HG03045 (cell line): ENCODE results near the gene NUDT8.
"Not testable (repeated sequence)": the region's sequence is repeated elsewhere in the genome, so short reads cannot be mapped to it uniquely, and the experiment has no call there.

ENCODE experiments used
- ATAC-seq: cut with Tn5 transposase; IDR thresholded peaks from one replicate; pipeline ENCODE4 v1.9.1; 2021; ENCODE audit warnings: mild to moderate bottlenecking, moderate library complexity; ENCODE audit not compliant: unreplicated experiment

NUDT8 gene

DNA sequence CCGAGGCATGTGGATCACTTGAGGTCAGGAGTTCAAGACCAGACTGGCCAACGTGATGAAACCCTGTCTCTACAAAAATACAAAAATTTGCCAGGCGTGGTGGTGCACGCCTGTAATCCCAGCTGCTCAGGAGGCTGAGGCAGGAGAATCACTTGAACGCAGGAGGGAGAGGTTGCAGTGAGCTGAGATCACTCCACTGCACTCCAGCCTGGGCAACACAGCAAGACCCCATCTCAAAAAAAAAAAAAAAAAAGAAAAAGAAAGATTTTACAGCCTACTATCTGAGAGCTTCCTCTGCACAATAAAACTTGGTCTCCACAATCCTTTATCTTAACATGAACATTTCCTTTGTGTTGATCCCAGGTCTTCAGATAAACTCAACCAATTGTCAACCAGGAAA lies 31.0 kb upstream of the NUDT8 start:
- not testable (repeated sequence) for ATAC-seq

DNA sequence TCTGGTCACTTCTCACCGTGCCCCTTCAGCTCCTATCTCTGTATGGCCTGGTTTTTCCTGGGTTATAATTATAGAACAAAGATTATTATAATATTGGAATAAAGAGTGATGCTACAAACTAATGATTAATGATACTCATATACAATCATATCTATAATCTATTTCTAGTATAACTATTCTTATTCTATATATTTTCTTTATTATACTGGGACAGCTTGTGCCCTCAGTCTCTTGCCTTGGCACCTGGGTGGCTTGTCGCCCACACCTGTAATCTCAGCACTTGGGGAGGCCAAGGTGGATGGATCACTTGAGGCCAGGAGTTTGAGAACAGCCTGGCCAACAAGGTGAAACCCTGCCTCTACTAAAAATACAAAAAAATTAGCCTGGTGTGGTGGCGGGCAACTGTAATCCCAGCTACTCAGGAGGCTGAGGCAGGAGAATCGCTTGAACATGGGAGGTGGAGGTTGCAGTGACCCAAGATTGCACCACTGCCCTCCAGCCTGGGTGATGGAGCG lies 30.0 kb upstream of the NUDT8 start:
- ATAC-seq: not testable (repeated sequence)

DNA sequence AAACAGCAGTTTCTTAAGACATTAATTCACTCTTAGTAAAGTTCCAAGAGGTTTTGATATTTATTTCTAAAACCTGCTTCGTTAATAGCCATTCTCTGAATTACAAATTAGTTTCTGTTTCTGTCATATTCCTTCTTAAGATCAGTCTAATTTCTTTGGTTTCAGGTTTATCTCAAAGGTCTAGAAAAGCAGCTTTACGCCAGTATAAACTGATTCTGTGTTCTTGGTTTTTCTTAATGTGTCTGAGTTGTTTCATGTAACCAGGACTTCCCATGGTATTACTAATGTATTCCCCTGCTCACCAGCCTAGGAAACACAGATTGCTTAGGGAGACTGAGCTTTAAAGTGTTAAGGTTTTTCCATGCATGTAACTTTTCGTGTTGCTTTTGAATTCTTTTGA lies 27.6 kb upstream of the NUDT8 start:
- no peak for ATAC-seq

DNA sequence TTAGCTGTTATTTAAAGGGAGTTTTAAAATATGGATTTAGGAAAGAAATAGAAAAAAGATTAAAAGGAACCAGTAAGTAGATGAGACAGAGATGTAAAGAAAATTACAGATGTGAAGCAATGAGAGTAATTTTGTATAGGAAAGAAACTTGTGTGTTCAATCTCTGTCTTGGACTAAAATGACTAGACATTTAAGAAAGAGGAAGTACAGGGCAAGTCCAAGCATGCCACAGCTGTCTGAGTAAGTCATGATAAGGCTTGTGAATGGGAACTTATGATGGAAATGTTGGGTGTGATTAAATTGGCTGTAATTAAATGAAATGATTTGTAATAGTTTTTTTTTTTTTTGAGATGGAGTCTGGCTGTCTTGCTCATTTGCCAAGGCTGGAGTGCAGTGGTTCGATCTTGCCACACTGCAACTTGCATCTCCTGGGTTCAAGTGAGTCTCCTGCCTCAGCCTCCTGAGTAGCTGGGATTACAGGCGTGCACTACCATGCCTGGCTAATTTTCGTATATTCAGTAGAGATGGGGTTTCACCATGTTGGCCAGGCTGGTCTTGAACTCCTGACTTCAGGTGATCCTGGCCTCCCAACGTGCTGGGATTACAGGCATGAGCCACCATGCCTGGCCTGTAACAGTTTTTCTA lies 26.7 kb upstream of the NUDT8 start:
- no peak for ATAC-seq

DNA sequence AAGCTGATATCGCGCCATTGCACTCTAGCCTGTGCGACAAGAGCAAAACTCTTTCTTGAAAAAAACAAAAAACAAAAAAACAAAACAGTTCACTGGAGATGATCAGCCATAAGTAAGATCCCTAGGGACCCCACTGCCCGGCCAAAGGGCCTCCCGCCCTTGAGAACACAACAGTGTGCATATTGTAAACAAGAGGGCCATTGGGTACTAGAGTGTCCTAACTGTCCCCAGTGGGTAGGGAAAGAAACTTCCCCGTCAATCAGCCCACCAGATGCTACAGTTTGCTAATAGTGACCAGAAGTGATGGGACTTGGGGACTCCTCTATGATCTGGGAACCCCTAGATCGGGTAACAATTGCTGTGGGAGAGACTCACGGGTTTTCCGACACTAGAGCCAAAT lies 24.5 kb upstream of the NUDT8 start:
- no peak for ATAC-seq

DNA sequence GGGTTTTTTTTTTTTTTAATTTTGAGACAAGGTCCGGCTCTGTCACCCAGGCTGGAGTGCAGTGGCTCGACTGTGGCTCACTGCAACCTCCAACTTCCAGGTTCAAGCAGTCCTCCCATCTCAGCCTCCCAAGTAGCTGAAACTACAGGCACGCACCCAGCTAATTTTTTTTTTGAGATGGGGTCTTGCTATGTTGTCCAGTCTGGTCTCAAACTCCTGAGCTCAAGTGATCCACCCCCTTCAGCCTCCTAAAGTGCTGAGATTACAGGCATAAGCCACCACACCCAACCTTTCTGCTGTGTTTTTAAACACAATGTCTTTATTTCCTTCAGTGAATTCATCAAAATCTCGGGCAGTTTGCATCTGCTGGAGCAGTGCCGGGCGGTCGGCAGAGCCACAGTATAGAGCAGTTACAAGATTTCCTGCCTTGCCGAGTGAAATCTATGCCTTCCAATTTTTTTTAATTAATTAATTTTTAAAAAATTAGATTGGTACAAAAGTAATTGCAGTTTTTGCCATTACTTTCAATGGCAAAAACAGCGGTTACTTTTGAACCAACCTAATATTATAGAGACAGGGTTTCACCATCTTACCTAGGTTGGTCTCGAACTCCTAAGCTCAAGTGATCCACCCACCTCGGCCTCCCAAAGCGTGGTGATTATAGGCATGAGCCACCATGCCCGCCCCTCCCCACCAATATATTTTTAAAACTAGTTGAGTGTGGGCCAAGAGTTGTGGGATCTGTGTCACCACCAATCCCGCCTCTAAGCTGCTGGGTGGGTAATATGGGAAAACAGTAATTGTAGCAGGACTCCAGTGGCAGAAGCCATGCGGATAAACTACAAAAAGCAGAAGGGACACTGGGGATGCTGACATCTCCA lies 23.5 kb upstream of the NUDT8 start:
- ATAC-seq: no peak

DNA sequence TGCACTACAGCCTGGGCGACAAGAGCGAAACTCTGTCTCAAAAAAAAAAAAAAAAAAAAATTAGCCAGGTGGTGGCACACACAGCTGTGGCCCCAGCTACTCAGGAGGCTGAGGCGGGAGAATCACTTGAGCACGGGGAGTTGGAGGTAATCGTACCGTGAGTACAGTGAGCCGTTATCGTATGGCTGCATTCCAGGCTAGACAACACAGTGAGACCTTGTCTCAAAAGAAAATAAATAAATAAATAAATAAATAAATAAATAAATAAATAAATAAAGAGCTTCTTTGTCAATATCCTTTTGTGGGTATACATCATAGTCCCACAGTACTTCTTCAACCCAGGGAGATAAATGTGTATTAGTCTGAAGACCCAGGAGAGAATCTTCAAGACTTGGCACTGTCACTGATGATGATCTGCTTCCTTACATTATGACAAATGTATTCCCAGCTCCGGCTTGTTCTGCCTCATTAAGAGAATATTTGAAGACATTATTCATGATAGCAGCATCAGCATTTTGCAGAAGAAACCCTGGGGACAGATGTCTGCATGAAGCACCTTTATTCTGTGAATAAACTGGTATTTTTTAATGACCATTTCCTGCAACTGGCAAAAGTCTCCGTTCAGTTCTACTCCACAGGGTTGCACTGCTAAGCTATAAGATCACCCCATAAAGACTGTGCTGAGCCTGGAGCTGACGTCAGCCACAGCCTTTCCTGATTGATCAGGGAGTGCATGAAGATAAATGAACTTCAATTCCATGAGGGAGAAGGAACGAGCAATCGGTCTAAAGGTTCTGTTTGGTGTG lies 22.4 kb upstream of the NUDT8 start:
- ATAC-seq: no peak

DNA sequence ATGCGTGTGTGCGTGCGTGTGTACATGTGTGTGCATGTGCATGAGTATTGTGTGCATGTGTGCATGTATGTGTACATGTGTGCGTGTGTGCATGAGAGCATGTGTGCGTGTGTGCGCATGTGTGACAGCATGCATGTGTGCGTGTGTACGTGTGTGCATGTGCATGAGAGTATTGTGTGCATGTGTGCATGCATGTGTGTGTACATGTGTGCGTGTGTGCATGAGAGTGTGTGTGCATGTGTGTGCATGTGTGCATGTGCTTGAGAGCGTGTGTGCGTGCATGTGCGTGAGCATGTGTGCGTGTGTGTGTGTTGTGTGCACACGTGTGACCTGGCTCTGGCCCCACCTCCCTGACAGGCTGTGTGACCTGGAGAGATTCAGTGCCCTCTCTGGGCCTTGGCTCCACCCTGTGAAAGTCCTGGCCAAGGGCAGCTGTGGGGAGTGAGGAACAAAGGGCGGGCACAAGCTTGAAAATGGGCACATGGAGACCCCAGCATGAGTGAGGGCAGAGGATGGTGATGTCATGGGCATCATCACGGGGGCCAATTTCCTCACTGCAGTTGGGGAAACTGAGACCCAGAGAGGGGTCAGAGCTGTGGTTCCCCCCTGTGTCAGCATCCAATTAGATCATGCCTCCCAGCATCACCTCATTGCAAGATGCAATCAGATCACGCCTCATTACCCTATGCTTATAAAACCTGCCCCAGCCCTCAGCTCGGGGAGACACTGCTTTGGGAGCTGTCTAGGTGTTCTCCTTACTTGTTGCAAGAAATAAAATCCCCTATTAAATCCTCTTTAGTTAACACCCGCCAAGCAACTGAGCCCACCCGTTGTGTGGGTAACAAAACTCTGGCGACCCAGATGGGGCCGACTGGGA lies 20.1 kb upstream of the NUDT8 start:
- no peak for ATAC-seq

DNA sequence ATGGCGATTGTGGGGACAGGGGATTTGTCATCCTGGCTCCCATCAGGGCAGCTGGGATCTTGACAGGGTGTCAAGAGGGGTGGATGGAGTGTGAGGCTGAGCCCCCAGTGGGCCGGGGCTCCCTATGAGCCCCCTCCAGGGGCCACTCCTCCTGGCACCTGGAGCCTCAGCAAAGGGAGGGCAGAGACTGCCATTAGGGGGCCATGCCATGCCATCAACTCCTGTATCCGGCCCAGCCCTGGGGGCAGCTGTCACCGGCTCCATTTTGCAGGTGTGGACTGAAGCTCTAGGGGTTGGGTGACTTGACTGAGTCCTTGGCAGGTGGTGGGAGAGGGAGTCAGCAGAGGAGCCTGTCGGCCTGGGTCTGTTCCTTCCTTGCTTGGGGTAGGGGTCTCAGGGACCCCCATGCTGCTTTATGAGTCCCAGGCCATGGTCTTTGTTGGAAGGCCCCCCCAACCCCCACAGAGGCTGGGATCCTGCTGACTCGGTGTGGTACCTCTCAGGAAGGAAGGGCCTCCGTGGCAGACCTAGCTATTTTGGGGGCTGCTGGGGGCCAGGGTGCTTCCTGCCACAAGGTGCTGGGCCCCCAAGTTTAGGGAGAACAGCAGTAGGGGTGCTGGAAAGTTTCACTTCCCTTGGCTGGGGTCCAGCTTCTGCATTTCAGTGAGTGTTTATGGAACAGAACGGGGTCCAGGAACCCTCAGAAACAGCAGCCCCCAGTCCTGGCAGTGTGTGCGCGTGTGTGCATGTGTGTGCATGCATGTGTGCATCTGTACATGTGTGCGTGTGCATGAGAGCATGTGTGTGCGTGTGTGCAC lies 19.3 kb upstream of the NUDT8 start:
- no peak for ATAC-seq

DNA sequence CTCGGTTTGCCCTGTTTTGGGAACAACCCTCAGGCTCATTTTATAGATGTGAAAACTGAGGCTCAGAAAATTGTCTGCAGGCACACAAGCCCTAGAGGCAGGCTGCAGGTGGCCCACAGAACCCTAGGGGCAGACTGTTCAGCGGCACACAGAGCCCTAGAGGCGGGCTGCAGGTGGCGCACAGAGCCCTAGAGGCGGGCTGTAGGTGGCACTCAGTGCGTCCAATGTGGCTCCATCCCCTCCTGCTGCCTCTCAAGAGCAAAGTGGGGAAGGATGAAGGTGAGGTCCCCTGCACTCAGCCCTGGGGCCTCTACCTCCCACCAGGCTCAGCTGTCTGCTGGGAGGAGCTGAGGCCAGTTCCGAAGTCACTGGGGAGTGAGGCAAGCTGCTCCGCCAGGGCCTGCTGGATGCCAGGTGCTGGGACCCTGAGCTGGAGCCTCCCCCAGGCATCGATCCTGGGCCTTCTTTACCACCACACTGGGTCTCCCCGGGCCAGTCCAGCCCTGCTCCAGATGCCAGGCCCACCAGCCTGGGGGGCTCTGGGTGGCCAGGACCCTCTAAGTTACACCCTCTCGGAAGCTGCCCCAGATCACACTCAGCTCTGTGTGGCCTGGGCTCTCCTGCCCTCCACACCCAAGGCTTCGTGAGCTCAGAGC lies 18.5 kb upstream of the NUDT8 start:
- no peak for ATAC-seq

DNA sequence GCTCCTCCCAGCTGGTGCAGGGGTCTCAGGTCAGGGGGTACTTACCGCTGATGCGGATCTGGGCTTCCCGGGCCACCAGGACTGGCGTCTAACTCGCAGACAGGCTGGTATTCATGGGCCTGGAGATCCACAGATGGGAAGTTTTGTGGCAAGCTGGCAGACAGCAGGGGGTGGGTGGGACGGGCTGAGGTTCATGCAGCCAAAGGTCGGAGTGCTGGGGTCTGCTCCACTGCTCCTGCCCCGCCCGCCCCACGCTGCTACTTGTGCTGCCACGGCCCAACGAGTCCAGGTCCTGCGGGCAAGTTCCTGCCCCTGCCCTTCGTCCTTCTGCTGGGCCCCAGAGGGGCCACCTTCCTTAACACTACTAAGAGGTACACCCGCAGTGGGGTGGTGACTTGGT lies 17.7 kb upstream of the NUDT8 start:
- no peak for ATAC-seq

DNA sequence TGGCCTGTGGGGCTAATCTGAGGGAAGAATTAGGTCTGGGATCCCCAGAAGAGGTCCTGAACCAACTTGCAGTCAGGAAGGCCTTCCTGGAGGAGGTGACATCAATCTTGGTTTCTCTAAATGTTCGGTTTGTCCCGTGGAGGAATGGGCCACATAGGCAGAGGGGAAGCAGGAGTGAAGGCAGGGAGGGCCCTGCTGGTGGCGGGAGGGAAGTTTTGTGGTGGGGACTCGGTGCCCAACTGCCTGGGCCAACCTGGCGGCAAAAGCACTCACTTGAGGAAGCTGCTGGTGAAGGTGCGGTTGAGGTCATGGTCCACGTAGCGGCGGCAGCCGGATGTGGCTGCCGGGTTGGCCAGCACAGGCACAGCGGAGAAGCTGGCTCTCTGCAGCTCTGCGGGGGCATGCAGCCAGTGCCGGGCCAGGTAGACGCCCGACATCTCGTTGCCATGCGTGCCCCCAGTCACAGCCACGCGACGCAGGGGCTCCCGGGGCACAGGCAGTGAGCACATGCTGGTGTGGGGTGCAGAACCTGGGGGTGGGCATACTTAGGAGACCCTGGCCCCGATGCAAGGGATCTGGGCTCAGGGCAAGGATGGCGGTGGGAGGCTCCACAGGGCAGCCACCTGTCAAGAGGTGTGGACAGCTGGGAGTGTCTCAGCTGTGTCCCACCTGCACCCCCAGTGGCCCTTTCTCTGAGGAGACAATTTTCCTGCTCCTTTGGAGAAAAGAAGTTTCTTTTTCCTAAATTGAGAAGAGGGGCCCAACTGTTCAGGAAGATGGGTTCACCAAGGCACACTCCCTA lies 17.0 kb upstream of the NUDT8 start:
- ATAC-seq: no peak

DNA sequence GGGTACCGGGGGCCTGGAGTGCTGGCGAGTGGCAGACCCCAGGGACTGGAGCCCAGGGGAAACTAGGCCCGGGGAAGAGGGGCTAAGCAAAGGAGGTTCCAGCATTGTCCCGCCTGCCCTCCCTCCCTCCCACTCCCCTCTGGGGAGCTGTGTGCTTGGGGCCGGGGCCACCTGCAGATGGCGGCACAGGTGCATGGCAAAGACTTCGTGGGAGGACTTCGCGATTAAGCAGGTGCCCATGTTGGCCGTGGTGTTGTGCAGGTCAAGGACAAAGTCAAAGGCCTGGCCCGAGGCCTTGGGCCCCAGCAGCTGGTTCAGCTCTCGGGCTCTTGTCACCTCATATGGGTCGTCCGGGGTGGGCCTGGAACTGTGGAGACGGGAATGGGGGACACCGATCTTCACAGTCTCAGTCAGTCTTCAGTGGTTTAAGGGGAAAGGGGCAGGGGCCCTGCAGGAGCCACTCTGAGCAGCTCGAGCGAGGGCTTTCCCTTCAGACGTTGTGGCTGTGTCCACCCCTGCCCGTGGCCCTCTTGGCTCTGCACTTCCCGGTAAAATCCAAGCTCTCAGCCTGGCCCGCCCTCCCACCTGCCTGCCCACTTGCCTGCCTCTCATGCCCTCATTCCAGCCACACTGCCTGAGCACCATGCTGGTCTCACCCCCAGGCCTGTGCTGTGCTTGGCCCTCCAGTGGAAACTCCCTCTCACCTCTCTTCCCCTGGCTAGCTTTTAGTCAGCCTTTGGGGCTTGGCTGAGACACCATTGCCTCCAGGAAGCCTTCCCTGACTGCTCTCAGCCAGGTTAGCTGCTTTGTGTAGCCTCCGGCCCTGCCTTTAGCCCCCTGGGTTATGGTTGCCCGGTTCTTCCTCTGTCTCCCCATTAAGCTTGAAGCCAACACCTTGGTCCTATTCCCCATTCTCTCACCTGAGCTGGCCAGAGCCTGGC lies 16.1 kb upstream of the NUDT8 start:
- no peak for ATAC-seq

DNA sequence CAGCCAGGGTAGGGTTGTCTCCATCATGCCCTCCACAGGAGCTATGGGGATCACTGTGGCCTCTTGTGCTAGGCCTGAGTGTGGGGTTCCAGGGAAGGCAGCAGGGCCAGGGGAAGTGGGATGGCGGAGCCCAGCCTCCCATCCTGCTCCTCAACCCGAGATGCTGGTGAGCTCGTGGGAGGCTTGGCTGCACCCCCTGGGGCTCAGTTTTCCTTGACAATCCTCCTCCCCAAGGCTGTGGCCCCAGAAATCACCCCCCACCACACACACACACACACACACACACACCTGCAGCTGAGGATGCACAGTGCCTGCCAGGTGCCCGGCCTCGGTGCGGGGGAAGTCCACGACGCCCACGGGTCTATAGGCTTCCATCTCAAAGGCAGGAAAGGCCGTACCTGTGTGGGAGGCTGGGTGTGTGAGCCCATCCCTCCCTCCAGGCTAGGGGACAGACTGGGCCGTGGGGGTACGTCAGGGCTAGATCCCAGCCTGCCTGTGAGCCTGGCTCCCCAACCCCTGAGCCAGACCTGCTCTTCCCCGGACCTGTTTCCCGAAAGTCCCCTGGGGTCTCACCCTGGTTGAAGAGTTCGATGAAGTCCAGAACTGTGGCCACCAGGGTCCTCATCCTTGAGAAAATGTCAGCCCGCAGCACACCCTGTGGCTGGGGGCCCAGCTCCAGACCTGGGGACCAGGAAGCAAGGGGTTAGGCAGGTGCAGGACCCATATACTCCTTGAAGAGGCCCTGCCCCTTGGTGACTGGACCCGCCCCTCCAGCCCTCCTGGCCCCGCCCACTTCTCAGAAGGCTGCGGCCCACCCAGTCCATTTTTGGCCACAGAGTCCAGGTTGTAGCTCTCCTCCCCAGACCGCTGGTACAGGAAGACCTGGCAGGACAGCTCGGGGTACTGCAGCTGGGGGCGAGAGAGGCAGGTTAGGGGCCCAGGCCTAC lies 15.0 kb upstream of the NUDT8 start:
- no peak for ATAC-seq

DNA sequence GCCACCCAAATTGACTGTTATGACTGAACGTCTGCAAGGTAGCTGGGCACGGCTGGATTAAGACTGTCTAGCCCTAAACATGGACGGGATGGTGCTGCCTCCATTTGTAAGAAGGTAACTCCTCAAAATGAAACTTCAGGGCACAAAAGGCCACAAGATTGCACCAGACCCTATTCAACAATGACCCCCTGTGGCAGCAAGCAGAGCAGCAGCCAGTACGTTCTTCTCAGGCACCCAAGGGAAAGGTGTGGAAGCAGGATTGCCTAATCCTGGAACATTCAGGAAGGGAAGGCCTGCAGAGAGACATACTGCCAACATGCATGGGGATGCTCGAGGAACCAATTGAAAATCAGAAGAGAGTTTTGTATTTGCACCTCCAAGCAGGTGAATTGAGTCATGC lies 14.3 kb upstream of the NUDT8 start:
- no peak for ATAC-seq
